ENCODE measurements around the gene NEUROD1. TPM values are rescaled to one million over a fixed set of nuclear protein-coding genes. Genes with fewer than 3 reads are reported as not detected.
"Not testable (repeated sequence)": the region's sequence is repeated elsewhere in the genome, so short reads cannot be mapped to it uniquely, and the experiment has no call there.

NEUROD1 gene
- not detected in 3 replicates for total RNA-seq

DNA sequence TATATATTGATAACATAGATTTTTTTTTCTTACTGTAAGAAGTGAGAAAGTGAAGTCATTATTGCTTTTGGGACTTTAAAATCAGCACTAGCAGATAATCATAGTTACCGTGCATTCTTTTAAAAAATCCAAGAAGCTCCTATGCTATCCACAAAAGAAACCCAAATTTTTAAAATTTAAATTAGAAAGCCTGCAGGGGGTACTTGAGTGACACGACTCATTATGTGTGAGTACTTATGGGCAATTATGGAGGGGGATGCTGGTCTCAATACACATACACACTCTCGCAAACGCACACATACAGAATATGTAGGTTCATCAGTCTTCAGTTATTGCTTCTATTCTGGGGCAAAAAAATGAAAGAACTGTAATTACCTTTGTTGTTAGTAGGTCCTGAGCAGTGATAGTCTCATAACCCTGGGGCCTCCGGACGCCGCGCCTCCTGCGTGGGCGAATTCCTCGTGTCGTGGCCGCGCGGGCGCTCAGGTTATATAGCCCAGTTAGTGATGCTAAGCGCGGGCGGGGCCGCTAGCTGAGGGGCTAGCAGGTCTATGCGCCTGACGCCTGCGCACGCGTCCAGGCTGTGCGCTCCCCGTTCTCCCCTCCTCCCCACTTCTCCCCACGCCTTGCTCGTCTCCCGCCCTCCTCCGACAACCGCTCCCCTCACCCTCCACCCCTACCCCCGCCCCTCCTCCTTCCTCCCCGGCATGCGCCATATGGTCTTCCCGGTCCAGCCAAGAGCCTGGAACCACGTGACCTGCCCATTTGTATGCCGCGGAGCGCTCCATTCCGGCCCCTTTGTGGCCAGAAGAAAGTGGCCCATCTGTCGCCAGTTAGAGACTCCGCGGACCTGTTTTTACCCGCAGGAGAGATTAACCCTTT lies at the start of gene NEUROD1:
TSS of gene NEUROD1 (minus strand) at position 463 of the 882 bp plus-strand sequence. CDS start 1,657 bp downstream, outside the sequence.
- H3K27me3 Mint-ChIP-seq (ENCODE audit: low read depth): peaks cover 94% of the 10 kb centered on the region
- TF ChIP-seq, protein P1, sequence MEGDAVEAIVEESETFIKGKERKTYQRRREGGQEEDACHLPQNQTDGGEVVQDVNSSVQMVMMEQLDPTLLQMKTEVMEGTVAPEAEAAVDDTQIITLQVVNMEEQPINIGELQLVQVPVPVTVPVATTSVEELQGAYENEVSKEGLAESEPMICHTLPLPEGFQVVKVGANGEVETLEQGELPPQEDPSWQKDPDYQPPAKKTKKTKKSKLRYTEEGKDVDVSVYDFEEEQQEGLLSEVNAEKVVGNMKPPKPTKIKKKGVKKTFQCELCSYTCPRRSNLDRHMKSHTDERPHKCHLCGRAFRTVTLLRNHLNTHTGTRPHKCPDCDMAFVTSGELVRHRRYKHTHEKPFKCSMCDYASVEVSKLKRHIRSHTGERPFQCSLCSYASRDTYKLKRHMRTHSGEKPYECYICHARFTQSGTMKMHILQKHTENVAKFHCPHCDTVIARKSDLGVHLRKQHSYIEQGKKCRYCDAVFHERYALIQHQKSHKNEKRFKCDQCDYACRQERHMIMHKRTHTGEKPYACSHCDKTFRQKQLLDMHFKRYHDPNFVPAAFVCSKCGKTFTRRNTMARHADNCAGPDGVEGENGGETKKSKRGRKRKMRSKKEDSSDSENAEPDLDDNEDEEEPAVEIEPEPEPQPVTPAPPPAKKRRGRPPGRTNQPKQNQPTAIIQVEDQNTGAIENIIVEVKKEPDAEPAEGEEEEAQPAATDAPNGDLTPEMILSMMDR (IDR thresholded peaks at IDR 0.05; ENCODE audit: unreplicated experiment): no peak
- no peaks in the 10 kb centered on the region for H3K9me3 Mint-ChIP-seq
- DNase-seq (ENCODE audit: low spot score in 2 of 2, unreplicated experiment in 2 of 2): no peak
- no peak within 1 kb of the TSS for H3K27ac Mint-ChIP-seq
- H3K4me3 Mint-ChIP-seq: peak within 1 kb of the TSS; percentile 41
- H3K4me1 Mint-ChIP-seq: peaks cover 19% of the 10 kb centered on the region
- H3K36me3 Mint-ChIP-seq: no peaks in the 10 kb centered on the region

DNA sequence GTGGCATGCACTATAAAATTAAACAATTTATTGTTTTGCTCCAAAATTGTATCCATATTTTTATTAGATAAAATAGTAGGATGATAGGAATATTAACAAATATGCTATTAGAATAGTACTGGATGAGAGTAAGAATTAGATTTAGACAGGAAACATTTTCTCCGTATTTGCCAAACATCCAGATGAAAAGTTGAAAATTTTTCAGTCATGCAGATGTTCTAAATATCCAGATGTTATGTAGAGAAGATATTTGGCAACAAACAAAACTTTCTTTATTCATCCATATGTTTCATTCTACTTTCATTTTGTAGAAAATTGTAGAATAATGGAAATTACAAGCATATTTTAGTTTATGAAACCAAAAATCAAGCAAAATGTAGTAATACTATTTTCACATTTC lies 45.2 kb upstream of the NEUROD1 start:
- no peak for DNase-seq (ENCODE audit: low spot score in 2 of 2, unreplicated experiment in 2 of 2)
- H3K4me3 Mint-ChIP-seq: no peak overlapping the region
- TF ChIP-seq, protein P1 (IDR thresholded peaks at IDR 0.05; ENCODE audit: unreplicated experiment): no peak
- peaks cover 10% of the 10 kb centered on the region for H3K9me3 Mint-ChIP-seq
- H3K4me1 Mint-ChIP-seq: no peaks in the 10 kb centered on the region
- H3K27ac Mint-ChIP-seq: no peak overlapping the region
- H3K36me3 Mint-ChIP-seq: no peaks in the 10 kb centered on the region
- H3K27me3 Mint-ChIP-seq (ENCODE audit: low read depth): peaks cover 37% of the 10 kb centered on the region

DNA sequence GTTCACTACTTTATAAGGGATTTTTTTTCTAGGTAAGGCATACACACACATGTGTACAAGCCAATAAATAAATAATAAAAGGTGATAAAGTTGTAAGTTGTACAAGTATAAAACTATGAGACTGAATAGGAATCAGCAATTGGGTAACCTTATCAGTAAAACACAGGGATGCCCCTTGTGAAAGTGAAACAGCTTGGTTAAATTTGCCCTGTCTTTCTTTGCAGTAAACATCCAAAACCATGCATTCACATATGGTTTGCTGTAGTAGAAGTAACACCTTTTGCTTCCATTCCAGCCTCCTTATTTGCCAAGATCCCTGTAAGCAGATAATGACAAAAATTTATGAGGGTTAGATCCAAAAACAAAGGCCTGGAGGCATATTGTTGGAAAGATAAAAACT lies 44.3 kb upstream of the NEUROD1 start:
- peaks cover 10% of the 10 kb centered on the region for H3K9me3 Mint-ChIP-seq
- DNase-seq (ENCODE audit: low spot score in 2 of 2, unreplicated experiment in 2 of 2): no peak
- no peaks in the 10 kb centered on the region for H3K36me3 Mint-ChIP-seq
- H3K4me3 Mint-ChIP-seq: no peak overlapping the region
- TF ChIP-seq, protein P1 (IDR thresholded peaks at IDR 0.05; ENCODE audit: unreplicated experiment): no peak
- H3K27me3 Mint-ChIP-seq (ENCODE audit: low read depth): peaks cover 37% of the 10 kb centered on the region
- no peaks in the 10 kb centered on the region for H3K4me1 Mint-ChIP-seq
- H3K27ac Mint-ChIP-seq: no peak overlapping the region

DNA sequence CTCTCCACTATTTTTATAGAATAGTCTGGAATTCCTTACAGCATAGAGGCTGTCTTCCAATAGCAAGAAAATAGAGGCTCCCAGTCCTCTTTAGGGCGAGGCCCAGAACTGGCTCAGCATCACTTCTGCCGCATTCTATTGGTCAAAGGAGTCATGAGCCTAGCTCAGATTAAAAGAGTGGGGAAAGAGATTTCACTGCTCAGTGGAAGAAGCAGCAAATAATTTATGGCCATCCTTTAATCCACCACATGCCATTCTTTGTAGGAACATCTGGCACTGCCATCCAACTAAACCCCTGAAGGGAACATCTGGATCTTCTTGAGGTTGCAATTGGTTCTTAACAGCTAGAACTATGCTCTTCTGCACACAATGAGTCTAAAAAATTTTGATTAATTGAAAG lies 43.4 kb upstream of the NEUROD1 start:
- no peak overlapping the region for H3K27ac Mint-ChIP-seq
- peaks cover 10% of the 10 kb centered on the region for H3K9me3 Mint-ChIP-seq
- no peak overlapping the region for H3K4me3 Mint-ChIP-seq
- H3K27me3 Mint-ChIP-seq (ENCODE audit: low read depth): peaks cover 37% of the 10 kb centered on the region
- H3K36me3 Mint-ChIP-seq: no peaks in the 10 kb centered on the region
- no peak for DNase-seq (ENCODE audit: low spot score in 2 of 2, unreplicated experiment in 2 of 2)
- TF ChIP-seq, protein P1 (IDR thresholded peaks at IDR 0.05; ENCODE audit: unreplicated experiment): no peak
- no peaks in the 10 kb centered on the region for H3K4me1 Mint-ChIP-seq

DNA sequence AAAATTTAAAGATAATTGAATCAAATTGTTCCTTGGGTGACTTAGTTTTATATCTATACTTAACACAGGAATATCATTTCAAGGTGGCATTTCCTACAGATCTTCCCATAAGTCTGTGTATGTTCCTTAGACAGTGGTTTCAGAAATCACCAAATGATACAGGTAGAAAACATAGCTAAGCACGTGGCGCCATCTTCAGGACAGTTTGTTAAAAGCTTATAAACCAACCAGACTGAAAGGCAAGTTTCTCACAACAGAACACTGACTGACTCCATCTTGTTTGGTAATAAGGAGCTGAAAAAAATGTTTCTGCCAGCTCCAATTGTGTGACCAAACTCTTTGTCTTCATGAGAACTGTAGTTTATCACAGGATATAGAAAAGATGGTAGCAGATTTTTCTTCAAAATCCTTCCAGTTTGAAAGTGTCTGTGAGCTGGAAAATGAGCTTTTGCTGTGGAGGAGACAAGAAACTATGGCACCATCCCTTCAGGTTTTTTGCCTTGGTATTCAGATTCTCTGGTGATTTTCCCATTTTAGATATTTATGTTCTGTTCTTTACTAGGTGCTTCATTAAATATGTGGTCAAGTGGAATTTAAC lies 34.8 kb upstream of the NEUROD1 start:
- DNase-seq (ENCODE audit: low spot score in 2 of 2, unreplicated experiment in 2 of 2): peak; percentile 37 to 74
- H3K36me3 Mint-ChIP-seq: no peaks in the 10 kb centered on the region
- H3K9me3 Mint-ChIP-seq: no peaks in the 10 kb centered on the region
- H3K4me3 Mint-ChIP-seq: no peak overlapping the region
- H3K27ac Mint-ChIP-seq: no peak overlapping the region
- H3K27me3 Mint-ChIP-seq (ENCODE audit: low read depth): peaks cover 13% of the 10 kb centered on the region
- TF ChIP-seq, protein P1 (IDR thresholded peaks at IDR 0.05; ENCODE audit: unreplicated experiment): peak; percentile 71
- H3K4me1 Mint-ChIP-seq: no peaks in the 10 kb centered on the region

DNA sequence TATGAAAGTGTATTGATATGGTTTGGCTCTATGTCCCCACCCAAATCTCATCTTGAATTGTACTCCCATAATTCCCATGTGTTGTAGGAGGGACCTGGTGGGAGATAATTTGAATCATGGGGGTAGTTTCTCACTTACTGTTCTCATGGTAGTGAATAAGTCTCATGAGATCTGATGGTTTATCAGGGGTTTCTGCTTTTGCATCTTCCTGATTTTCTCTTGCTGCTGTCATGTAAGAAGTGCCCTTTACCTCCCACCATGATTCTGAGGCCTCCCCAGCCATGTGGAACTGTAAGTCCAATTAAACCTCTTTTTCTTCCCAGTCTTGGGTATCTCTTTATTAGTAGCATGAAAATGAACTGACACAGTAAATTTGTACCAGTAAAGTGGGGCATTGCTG lies 30.7 kb upstream of the NEUROD1 start:
- not testable (repeated sequence) for H3K27ac Mint-ChIP-seq; H3K9me3 Mint-ChIP-seq; DNase-seq (ENCODE audit: low spot score in 2 of 2, unreplicated experiment in 2 of 2); H3K4me3 Mint-ChIP-seq; H3K36me3 Mint-ChIP-seq; H3K4me1 Mint-ChIP-seq
- peaks cover 33% of the 10 kb centered on the region for H3K27me3 Mint-ChIP-seq (ENCODE audit: low read depth)

DNA sequence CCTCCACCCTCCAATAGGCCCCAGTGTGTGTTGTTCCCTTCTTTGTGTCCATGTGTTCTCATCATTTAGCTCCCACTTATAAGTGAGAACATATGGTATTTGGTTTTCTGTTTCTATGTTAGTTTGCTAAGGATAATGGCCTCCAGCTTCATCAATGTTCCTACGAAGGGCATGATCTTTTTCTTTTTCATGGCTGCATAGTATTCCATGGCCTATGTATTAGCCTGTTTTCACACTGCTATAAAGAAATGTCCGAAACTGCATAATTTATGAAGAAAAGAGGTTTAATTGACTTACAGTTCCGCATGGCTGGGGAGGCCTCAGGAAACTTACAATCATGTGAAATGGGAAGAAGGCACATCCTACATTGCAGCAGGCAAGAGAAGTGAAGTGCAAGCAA lies 22.2 kb upstream of the NEUROD1 start:
- peaks cover 39% of the 10 kb centered on the region for H3K27me3 Mint-ChIP-seq (ENCODE audit: low read depth)
- H3K4me1 Mint-ChIP-seq; H3K36me3 Mint-ChIP-seq; H3K4me3 Mint-ChIP-seq; DNase-seq (ENCODE audit: low spot score in 2 of 2, unreplicated experiment in 2 of 2); H3K27ac Mint-ChIP-seq: not testable (repeated sequence)
- H3K9me3 Mint-ChIP-seq: peaks cover 17% of the 10 kb centered on the region

Data from mesothelial cell of epicardium (in vitro differentiated cells).